Stimulated activated CD4-positive, alpha-beta T cell treated with anti-CD3 and anti-CD28 coated beads, TNF-alpha, amount 100 ng/mL, for 4 hours (primary cell): Measurements from ENCODE around the gene KRTAP5-5.
"Not testable (repeated sequence)": the region's sequence is repeated elsewhere in the genome, so short reads cannot be mapped to it uniquely, and the experiment has no call there.

Source experiments
- DNase-seq, 3 experiments: peaks; one replicate each; pipeline ENCODE4 v3.0.0-alpha.2; 2020; ENCODE audit warnings: low read depth in 3 of 3

The KRTAP5-5 gene

DNA sequence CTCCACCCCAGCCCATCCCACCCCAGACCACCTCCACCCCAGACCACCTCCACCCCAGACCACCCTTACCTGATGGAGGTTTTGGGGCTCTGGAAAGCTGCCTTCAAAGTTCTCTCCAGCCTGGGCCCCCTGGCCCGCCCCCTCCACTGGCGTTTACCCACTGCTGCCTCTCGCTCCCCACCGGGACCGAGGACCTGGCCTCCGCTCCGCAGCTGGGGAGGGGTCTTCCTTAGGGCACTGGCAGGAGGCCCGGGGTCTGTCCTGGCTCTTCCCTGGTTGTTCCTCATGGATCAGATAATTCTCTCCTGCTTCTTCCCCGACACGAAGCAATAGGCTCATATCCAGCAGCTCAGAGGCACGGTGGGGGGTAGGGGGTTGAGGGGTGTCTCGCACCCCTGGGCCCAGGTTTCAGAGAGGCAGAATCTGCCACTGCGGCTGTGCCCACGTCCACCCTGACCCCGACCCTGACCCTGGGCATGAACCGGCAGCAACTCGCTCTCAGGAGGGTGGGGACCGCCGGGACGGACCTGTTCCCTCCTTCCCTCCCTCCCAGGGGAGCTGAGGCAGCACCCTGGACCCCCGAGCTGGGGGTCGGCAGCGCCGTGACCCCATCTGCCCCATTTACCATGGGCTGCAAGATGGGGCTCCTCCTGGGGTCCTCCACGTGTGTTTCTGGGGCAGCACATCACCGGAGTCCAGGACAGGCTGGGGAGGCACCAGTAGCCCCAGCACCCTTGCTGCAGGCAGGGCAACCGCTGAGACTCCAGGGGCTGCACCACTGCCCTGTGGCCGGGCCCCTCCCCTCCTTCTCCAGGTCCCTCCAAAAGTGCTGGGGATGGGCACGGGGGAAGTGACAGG lies 12.9 kb downstream of the KRTAP5-5 start:
- no peak for DNase-seq

GRCh38 chr11:1643146-1643690 lies 13.6 kb downstream of the KRTAP5-5 start:
- DNase-seq, result no peak

GRCh38 chr11:1644601-1645356 lies 15.2 kb downstream of the KRTAP5-5 start:
- DNase-seq, result no peak

GRCh38 chr11:1645357-1645821 lies 15.8 kb downstream of the KRTAP5-5 start:
- no peak for DNase-seq

DNA sequence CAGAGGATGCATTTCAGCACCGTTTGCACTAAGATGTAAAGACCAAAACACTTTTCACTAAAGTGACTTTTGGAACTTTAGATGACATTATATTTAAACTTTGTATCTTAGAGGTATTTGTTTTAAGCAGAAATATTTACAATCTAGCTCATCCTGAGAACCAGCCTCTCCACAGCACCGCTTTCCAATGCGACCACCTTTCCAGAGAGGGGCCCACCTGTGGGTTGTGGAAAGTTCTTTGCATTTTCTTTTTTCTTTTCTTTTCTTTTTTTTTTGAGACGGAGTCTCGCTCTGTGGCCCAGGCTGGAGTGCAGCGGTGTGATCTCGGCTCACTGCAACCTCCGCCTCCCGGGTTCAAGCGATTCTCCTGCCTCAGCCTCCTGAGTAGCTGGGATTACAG lies 17.0 kb downstream of the KRTAP5-5 start:
- not testable (repeated sequence) for DNase-seq

DNA sequence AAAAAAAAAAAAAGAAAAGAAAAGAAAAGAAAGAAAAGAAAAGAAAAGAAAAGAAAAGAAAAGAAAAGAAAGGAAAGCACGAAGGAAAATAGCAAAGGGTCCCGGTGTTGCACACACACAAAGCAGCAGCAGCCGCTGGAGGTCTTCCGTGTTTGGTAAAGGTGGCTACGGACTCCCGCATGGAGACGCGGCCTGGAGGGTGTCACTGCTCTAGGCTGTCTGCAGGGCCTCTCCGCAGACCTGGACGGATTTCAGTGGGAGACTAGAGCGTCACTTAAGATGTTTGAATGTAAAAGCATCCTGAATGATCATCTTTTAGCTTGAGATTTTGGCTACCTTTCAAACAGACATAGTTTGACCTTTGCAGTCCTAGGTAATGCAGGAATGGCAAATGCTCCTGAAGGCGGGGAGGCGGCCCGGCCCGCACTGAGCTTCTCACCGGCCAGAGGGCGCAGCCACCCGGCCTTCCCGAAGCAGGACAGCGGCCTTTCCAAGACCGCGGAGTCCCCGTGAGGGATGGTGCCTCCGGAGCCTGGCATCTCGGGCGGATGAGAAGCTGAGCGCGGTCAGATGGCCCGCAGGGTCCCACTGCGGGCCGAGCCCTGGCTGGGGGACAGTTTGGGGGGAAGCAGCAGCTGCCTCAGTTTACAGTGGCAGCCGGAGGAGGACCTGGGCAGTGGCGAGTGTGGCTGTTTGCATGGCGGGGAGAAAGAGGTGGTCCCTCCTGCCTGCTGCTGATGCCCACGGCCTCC lies 18.5 kb downstream of the KRTAP5-5 start:
- DNase-seq, result no peak

DNA sequence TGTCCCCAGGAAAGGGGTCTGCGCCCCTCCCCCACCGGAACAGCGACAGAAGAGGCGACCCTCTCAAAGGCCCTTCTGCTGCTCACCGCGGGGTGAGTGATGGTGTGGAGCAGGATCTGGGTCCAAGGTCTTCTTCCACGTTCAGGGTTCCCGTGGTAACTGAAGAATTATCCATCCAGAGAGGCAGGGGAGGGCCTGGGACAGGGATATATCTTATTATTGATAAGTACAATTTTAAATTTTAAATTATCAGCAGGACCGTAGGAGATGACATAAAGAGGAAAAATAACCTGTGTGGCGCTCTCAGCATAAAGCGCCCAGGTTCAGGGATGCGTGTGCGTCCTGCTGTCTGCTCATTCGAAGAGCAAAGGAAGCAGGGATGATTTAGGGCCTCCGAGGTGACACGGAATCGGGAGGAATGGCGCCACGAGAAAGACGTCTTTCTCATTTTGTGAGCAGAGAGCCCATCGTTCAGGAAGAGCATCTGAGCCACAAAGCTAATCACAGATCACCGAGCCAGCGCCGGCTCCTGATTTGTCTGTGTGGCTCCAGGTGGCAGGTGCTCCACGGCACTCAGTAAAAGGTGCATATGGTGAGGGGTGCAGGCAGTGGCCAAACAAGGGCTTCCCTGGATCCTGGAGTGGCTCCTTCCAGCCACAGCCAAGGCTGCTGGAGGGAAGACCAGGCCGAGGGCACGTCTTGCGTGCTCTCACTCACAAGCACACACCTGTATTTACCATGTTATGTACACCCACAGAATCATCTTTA lies 19.3 kb downstream of the KRTAP5-5 start:
- no peak for DNase-seq

- no peak for DNase-seq
These were observed 20.7 kb downstream of the KRTAP5-5 start for GRCh38 chr11:1650034-1650917.

DNA sequence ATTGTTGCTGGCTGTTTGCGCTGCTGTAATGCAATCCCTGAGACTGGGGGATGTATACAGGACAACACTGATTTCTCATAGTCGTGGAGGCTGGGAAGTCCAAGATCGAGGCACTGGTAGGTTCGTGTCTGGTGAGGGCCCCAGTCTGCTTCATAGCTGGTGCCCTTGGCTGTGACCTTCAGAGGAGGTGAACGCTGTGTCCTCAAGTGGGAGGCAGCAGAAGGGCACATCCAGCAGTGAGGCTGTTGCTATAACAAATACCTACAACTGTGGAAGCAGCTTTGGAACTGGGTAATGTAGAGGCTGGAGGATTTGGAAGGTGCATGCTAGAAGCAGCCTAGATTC lies 21.3 kb downstream of the KRTAP5-5 start:
- no peak for DNase-seq

- no peak for DNase-seq
These were observed 21.9 kb downstream of the KRTAP5-5 start for GRCh38 chr11:1651411-1651980.

GRCh38 chr11:1652026-1652425 lies 22.5 kb downstream of the KRTAP5-5 start:
- no peak for DNase-seq

- no peak for DNase-seq
These were observed 22.8 kb downstream of the KRTAP5-5 start for GRCh38 chr11:1652442-1652770.

DNA sequence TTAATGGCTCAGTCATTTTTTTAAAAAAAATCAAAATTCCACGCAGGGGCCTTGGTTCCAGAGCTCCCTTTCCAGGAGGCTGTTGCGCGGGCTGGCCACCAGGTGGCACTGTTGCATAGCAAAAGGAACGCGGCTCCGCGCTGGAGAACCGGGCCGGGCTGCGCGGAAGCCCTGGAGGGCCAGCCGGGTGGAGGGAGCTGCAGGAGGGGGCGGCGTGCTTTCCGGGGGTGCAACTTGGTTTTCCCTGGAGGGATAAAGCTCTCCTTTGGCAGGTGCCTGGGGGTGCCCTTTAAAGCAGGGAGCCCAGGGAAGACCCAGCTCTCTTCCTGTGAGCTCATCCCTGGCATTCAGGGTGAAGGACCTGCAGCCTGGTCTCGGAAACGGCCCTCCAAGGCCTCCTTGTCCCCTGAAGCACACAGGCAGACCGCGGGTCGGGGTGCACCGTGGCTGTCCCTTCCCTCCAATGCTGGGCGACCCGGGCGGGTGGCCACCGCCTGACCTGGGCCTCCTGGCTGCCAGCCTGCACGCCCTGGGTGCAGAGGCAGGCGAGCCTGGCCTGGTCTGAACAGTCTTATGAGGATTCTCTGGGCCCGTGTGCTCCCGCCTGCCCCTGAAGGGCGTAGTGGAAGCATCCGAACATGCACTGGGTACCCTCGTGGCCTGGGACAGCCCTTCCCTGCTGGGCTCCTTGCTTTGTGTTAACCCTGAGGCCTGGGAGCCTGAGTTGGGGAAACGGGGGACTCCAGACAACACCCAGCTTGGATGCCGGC lies 23.4 kb downstream of the KRTAP5-5 start:
- DNase-seq, result peak; percentile 52 to 74 (median 60)

DNA sequence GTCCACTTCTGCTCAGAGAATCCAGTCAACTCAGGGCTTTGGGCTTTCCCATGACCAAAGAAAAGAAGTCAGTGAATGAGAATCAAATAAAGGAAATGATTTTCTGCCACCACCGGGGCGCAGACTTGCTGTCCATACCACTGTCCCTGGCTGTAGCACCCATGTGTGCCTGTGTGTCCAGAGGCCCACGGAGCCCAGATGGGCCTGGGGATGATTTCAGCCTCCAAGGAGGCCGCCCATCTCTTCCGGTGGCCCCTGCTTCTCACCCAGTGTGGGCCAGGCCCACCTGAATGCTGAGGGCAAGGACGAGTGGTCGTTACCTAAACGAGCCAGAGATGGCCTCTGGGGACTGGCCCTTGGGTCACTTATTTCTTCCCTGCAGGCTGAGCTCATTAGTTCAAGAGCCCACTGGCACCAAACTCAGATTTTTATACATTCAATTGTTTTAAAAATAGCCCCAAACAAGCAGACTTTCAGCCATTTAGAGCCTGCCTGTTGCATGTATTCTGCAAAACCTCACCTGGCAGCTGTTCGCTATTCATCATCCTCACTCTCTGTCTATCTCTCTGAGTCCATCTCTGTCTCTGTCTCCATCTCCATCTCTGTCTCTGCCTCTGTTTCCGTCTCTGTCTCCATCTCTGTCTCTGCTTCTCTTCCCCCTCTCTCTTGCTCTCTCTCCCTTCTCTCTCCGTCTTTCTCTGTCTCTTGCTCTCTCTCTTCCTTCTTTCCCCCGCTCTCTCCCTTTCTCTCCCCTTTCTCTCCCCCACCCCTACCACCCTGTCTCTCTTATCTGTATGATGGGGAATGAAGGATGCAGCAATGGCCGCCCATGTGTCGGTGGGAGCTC lies 24.2 kb downstream of the KRTAP5-5 start:
- no peak for DNase-seq

- DNase-seq, result no peak
These were observed 25.0 kb downstream of the KRTAP5-5 start for GRCh38 chr11:1654388-1655167.

- DNase-seq, result no peak
These were observed 25.8 kb downstream of the KRTAP5-5 start for GRCh38 chr11:1655168-1656060.
